GM12874 (cell line): Measurements from ENCODE around the gene MRPS15.

Experiments
- CTCF ChIP-seq: IDR thresholded peaks from 2 replicates; pipeline ENCODE4 v1.5.1; 2011; ENCODE audit warnings: low read depth, mild to moderate bottlenecking, control low read depth, low read length, moderate library complexity; ENCODE audit not compliant: insufficient read depth

Gene MRPS15

GRCh38 chr1:36463803-36464604 is at the start of gene MRPS15:
TSS of gene MRPS15 (minus strand) at chr1:36464384. CDS start at chr1:36464275, 109 bp downstream.
- TF ChIP-seq CTCF = no peak

GRCh38 chr1:36512842-36513241 is 48.7 kb upstream of the MRPS15 start:
- no peak for TF ChIP-seq CTCF

GRCh38 chr1:36511804-36512798 is 47.9 kb upstream of the MRPS15 start:
- TF ChIP-seq CTCF = no peak

- TF ChIP-seq CTCF = no peak
Observed at GRCh38 chr1:36510418-36510817, 46.2 kb upstream of the MRPS15 start.

- TF ChIP-seq CTCF = no peak
Observed at GRCh38 chr1:36508257-36508656, 44.1 kb upstream of the MRPS15 start.

- no peak for TF ChIP-seq CTCF
Observed at GRCh38 chr1:36506276-36506920, 42.2 kb upstream of the MRPS15 start.

- TF ChIP-seq CTCF = no peak
Observed at GRCh38 chr1:36503733-36504132, 39.5 kb upstream of the MRPS15 start.
